Natural killer cell (primary cell): Measurements from ENCODE around the gene PRDM16. TPM values are rescaled to one million over a fixed set of nuclear protein-coding genes. Genes with fewer than 3 reads are reported as not detected.

ENCODE experiments used
- ATAC-seq, 3 donors: fragments of 150-1000 bp in 2 of 3; fragments of 200-7000 bp in 1 of 3; cut with Tn5 transposase; 1 replicate in 1 of 3; 2 replicates in 2 of 3; pipeline ENCODE4 v1.10.0; 2021; ENCODE audit warnings: mild to moderate bottlenecking in 2 of 3, moderate library complexity in 2 of 3
- DNase-seq, 2 donors: peaks; one replicate each; pipeline versions ENCODE4 v3.0.0 to v3.0.0-alpha.2; 2013 to 2021; ENCODE audit warnings: mixed read lengths in 1 of 2
- H3K27ac ChIP-seq: one replicate; pipeline ENCODE4 v1.5.1; 2013; ENCODE audit warnings: mild to moderate bottlenecking, low read length
- H3K27me3 ChIP-seq: one replicate; pipeline ENCODE4 v1.6.1; 2013; ENCODE audit warnings: low read length; ENCODE audit not compliant: control insufficient read depth, insufficient read depth
- H3K36me3 ChIP-seq: one replicate; pipeline ENCODE4 v1.6.1; 2013; ENCODE audit warnings: low read length; ENCODE audit not compliant: control insufficient read depth, insufficient read depth
- H3K4me1 ChIP-seq: one replicate; pipeline ENCODE4 v1.6.1; 2013; ENCODE audit warnings: low read length; ENCODE audit not compliant: control insufficient read depth, insufficient read depth
- H3K4me3 ChIP-seq: one replicate; pipeline ENCODE4 v1.5.1; 2013; ENCODE audit warnings: low read length
- H3K9me3 ChIP-seq: one replicate; pipeline ENCODE4 v1.6.1; 2013; ENCODE audit warnings: low read length; ENCODE audit not compliant: control insufficient read depth, insufficient read depth
- H3K27ac Mint-ChIP-seq, 2 donors: one replicate each; pipeline ENCODE4 v1.8.0; 2022; ENCODE audit warnings: mild to moderate bottlenecking in 2 of 2, mixed read lengths in 2 of 2, moderate library complexity in 1 of 2
- H3K27me3 Mint-ChIP-seq, 2 donors: one replicate each; pipeline ENCODE4 v1.8.0; 2022; ENCODE audit warnings: low read depth in 2 of 2, mixed read lengths in 2 of 2
- H3K36me3 Mint-ChIP-seq: one replicate; pipeline ENCODE4 v1.8.0; 2022; ENCODE audit warnings: mixed read lengths
- H3K4me1 Mint-ChIP-seq, 2 donors: one replicate each; pipeline ENCODE4 v1.8.0; 2022; ENCODE audit warnings: mixed read lengths in 2 of 2
- H3K4me3 Mint-ChIP-seq: one replicate; pipeline ENCODE4 v1.8.0; 2022; ENCODE audit warnings: mild to moderate bottlenecking, moderate library complexity, mixed read lengths
- H3K9me3 Mint-ChIP-seq, 2 donors: one replicate each; pipeline ENCODE4 v1.8.0; 2022; ENCODE audit warnings: mixed read lengths in 2 of 2
- CTCF ChIP-seq: fragments of 200-600 bp; IDR thresholded peaks from one replicate; pipeline ENCODE4 v1.8.0; 2022; ENCODE audit warnings: antibody characterized with exemption
- WGBS: methylation state at CpG from one replicate; pipeline ENCODE4 v1.1.7; 2013; ENCODE audit warnings: missing lambda C conversion rate; ENCODE audit not compliant: insufficient coverage; 5-methylcytosine and 5-hydroxymethylcytosine counted together
- intact Hi-C: fragments of 100-400 bp; cut with micrococcal nuclease; formaldehyde crosslinking; loops from one replicate; pipeline ENCODE4 v1.14.2; 2022
- total RNA-seq, 4 donors: library from RNA; stranded (reverse); fragments of 120-200 nt in 1 of 4; gene quantifications; one replicate each; pipeline versions ENCODE4 v1.2.3 to v1.2.4, GENCODE V29; 2013 to 2022

The PRDM16 gene
- total RNA-seq, 3 donors from 2014 or later (not counting 1 experiment from before 2014, with no cell fraction given), result 0.25 to 0.64 TPM; not detected in 1

GRCh38 chr1:3351449-3352298 lies 282.7 kb downstream of the PRDM16 start:
- no peak for DNase-seq
- no peak for ATAC-seq
- no peaks in the 10 kb centered on the region for H3K36me3 ChIP-seq
- H3K27me3 ChIP-seq, result peaks cover 8% of the 10 kb centered on the region
- H3K27me3 Mint-ChIP-seq, result peaks cover 4 to 7% of the 10 kb centered on the region in 2 donors
- intact Hi-C loops, result no loop called here
- H3K9me3 ChIP-seq, result no peaks in the 10 kb centered on the region
- H3K4me1 ChIP-seq, result peaks cover 7% of the 10 kb centered on the region
- no peaks in the 10 kb centered on the region for H3K9me3 Mint-ChIP-seq
- 51% methylated on average over 8 of the region's 11 CpGs for WGBS
- no peak overlapping the region for H3K4me3 Mint-ChIP-seq
- H3K27ac Mint-ChIP-seq, result no peak overlapping the region
- no peak overlapping the region for H3K4me3 ChIP-seq
- TF ChIP-seq CTCF, result no peak
- H3K4me1 Mint-ChIP-seq, result no peaks in the 10 kb centered on the region
- no peaks in the 10 kb centered on the region for H3K36me3 Mint-ChIP-seq
- H3K27ac ChIP-seq, result no peak overlapping the region

- Mint-ChIP-seq H3K36me3 (no peaks in the 10 kb centered on the region), H3K27ac (no peak overlapping the region), H3K9me3 (no peaks in the 10 kb centered on the region), H3K27me3 (peaks cover 4 to 7% of the 10 kb centered on the region in 2 donors), H3K4me1 (peaks cover 0 to 5% of the 10 kb centered on the region in 2 donors), H3K4me3 (no peak overlapping the region)
- Histone ChIP-seq H3K4me3 (no peak overlapping the region), H3K4me1 (peaks cover 14% of the 10 kb centered on the region), H3K27me3 (peaks cover 8% of the 10 kb centered on the region), H3K9me3 (no peaks in the 10 kb centered on the region), H3K27ac (no peak overlapping the region), H3K36me3 (no peaks in the 10 kb centered on the region)
- no peak for DNase-seq
- intact Hi-C loops, result no loop called here
- TF ChIP-seq CTCF, result no peak
- ATAC-seq, result no peak
- 57% methylated on average over 30 of the region's 30 CpGs for WGBS
Observed at GRCh38 chr1:3352299-3352951, 283.4 kb downstream of the PRDM16 start.

- DNase-seq, result no peak
- Histone ChIP-seq H3K9me3 (no peaks in the 10 kb centered on the region), H3K36me3 (no peaks in the 10 kb centered on the region), H3K4me1 (peaks cover 20% of the 10 kb centered on the region), H3K4me3 (no peak overlapping the region), H3K27me3 (peaks cover 8% of the 10 kb centered on the region), H3K27ac (no peak overlapping the region)
- intact Hi-C loops, result no loop called here
- Mint-ChIP-seq H3K4me1 (peaks cover 0 to 10% of the 10 kb centered on the region in 2 donors), H3K27ac (no peak overlapping the region), H3K36me3 (no peaks in the 10 kb centered on the region), H3K27me3 (peaks cover 4 to 7% of the 10 kb centered on the region in 2 donors), H3K4me3 (no peak overlapping the region), H3K9me3 (no peaks in the 10 kb centered on the region)
- 69% methylated on average over 13 of the region's 13 CpGs for WGBS
- ATAC-seq, result no peak
- TF ChIP-seq CTCF, result no peak
Observed at GRCh38 chr1:3352952-3353331, 283.9 kb downstream of the PRDM16 start.
